H9 (cell line): ENCODE data around the gene CCND3. TPM values are rescaled to one million over a fixed set of nuclear protein-coding genes. Genes with fewer than 3 reads are reported as not detected.

Experiments used
- DNase-seq: peaks from one replicate; pipeline ENCODE4 v3.0.0-alpha.2; 2017
- H2AFZ ChIP-seq: one replicate; pipeline ENCODE4 v1.6.1; 2013; ENCODE audit warnings: mild to moderate bottlenecking, low read length, control low read depth, moderate library complexity
- H2AK5ac ChIP-seq: 2 replicates; pipeline ENCODE4 v1.6.1; 2013; ENCODE audit warnings: low read length, control low read depth, mixed read lengths; ENCODE audit not compliant: insufficient read length
- H2BK120ac ChIP-seq: one replicate; pipeline ENCODE4 v1.6.1; 2013; ENCODE audit warnings: low read depth, mild to moderate bottlenecking, low read length, control low read depth, inconsistent platforms; ENCODE audit not compliant: poor library complexity, severe bottlenecking
- H2BK12ac ChIP-seq: 2 replicates; pipeline ENCODE4 v1.6.1; 2013; ENCODE audit warnings: low read length, control low read depth, mixed read lengths, low read depth; ENCODE audit not compliant: insufficient read length
- H2BK15ac ChIP-seq: 2 replicates; pipeline ENCODE4 v1.6.1; 2013; ENCODE audit warnings: low read depth, low read length, control low read depth
- H2BK20ac ChIP-seq: one replicate; pipeline ENCODE4 v1.6.1; 2013; ENCODE audit warnings: low read depth, mild to moderate bottlenecking, low read length, control low read depth, inconsistent platforms; ENCODE audit not compliant: poor library complexity, severe bottlenecking
- H2BK5ac ChIP-seq: 2 replicates; pipeline ENCODE4 v1.6.1; 2013; ENCODE audit warnings: low read length, control low read depth, mixed read lengths; ENCODE audit not compliant: insufficient read length
- H3K14ac ChIP-seq: 2 replicates; pipeline ENCODE4 v1.6.1; 2013; ENCODE audit warnings: low read length, control low read depth; ENCODE audit not compliant: insufficient read depth
- H3K18ac ChIP-seq: 2 replicates; pipeline ENCODE4 v1.6.1; 2013; ENCODE audit warnings: low read depth, mild to moderate bottlenecking, mixed read lengths, low read length, control low read depth; ENCODE audit not compliant: insufficient read length
- H3K23ac ChIP-seq: 2 replicates; pipeline ENCODE4 v1.6.1; 2013; ENCODE audit warnings: low read length, control low read depth, mixed read lengths, low read depth; ENCODE audit not compliant: insufficient read length
- H3K23me2 ChIP-seq: 2 replicates; pipeline ENCODE4 v1.6.1; 2013; ENCODE audit warnings: low read depth, mild to moderate bottlenecking, mixed read lengths, low read length, control low read depth; ENCODE audit not compliant: insufficient read length, poor library complexity, severe bottlenecking
- H3K27ac ChIP-seq: 2 replicates; pipeline ENCODE4 v1.5.1; 2013; ENCODE audit warnings: low read length, control low read depth, mixed read lengths, low read depth; ENCODE audit not compliant: insufficient read length
- H3K27me3 ChIP-seq: 2 replicates; pipeline ENCODE4 v1.6.1; 2013; ENCODE audit warnings: low read length, control low read depth, inconsistent platforms; ENCODE audit not compliant: insufficient read depth
- H3K4ac ChIP-seq: 2 replicates; pipeline ENCODE4 v1.6.1; 2013; ENCODE audit warnings: low read depth, mild to moderate bottlenecking, control low read depth, inconsistent platforms, low read length, moderate library complexity
- H3K4me1 ChIP-seq: 2 replicates; pipeline ENCODE4 v1.6.1; 2013; ENCODE audit warnings: low read length, control low read depth, inconsistent platforms; ENCODE audit not compliant: insufficient read depth
- H3K4me2 ChIP-seq: 2 replicates; pipeline ENCODE4 v1.6.1; 2013; ENCODE audit warnings: low read length, control low read depth, mixed read lengths; ENCODE audit not compliant: insufficient read length, insufficient read depth
- H3K56ac ChIP-seq: 2 replicates; pipeline ENCODE4 v1.6.1; 2013; ENCODE audit warnings: low read depth, mild to moderate bottlenecking, mixed read lengths, low read length, control low read depth; ENCODE audit not compliant: insufficient read length
- H3K79me1 ChIP-seq: 2 replicates; pipeline ENCODE4 v1.6.1; 2013; ENCODE audit warnings: low read depth, mild to moderate bottlenecking, moderate library complexity, low read length, control low read depth, inconsistent platforms; ENCODE audit not compliant: insufficient read depth, poor library complexity, severe bottlenecking
- H3K79me2 ChIP-seq: 2 replicates; pipeline ENCODE4 v1.6.1; 2013; ENCODE audit warnings: low read length, control low read depth, inconsistent platforms; ENCODE audit not compliant: insufficient read depth
- H3K9ac ChIP-seq: 2 replicates; pipeline ENCODE4 v1.6.1; 2013; ENCODE audit warnings: low read length, control low read depth, mixed read lengths; ENCODE audit not compliant: insufficient read length; ENCODE audit errors: extremely low read depth
- H3K9me3 ChIP-seq: one replicate; pipeline ENCODE4 v1.6.1; 2013; ENCODE audit warnings: low read depth, low read length, inconsistent platforms; ENCODE audit not compliant: control insufficient read depth
- H3T11ph ChIP-seq: one replicate; pipeline ENCODE4 v1.6.1; 2013; ENCODE audit warnings: mild to moderate bottlenecking, low read length, control low read depth, inconsistent platforms
- H4K20me1 ChIP-seq: one replicate; pipeline ENCODE4 v1.6.1; 2013; ENCODE audit not compliant: control insufficient read depth, insufficient read length, insufficient read depth
- H4K5ac ChIP-seq: 2 replicates; pipeline ENCODE4 v1.6.1; 2013; ENCODE audit warnings: low read depth, mild to moderate bottlenecking, mixed read lengths, low read length, control low read depth; ENCODE audit not compliant: insufficient read length
- H4K8ac ChIP-seq: replicated peaks from 2 replicates; pipeline ENCODE4 v1.6.1; 2013; ENCODE audit warnings: low read length, control low read depth, mixed read lengths, low read depth; ENCODE audit not compliant: insufficient read length
- H4K91ac ChIP-seq: 2 replicates; pipeline ENCODE4 v1.6.1; 2013; ENCODE audit warnings: low read depth, mild to moderate bottlenecking, moderate library complexity, mixed read lengths, low read length, control low read depth; ENCODE audit not compliant: insufficient read length
- H3K27ac Mint-ChIP-seq, 3 experiments: 2 replicates in 2 of 3; 3 replicates in 1 of 3; pipeline ENCODE4 v1.8.0; 2020 to 2021; ENCODE audit warnings: mixed read lengths in 3 of 3, mild to moderate bottlenecking in 1 of 3, moderate library complexity in 1 of 3
- H3K27me3 Mint-ChIP-seq: 2 replicates; pipeline ENCODE4 v1.8.0; 2021; ENCODE audit warnings: low read depth, mild to moderate bottlenecking, moderate library complexity, mixed read lengths
- H3K36me3 Mint-ChIP-seq, 3 experiments: 2 replicates in 2 of 3; 3 replicates in 1 of 3; pipeline ENCODE4 v1.8.0; 2020 to 2021; ENCODE audit warnings: low read depth in 3 of 3, mixed read lengths in 3 of 3; ENCODE audit not compliant: insufficient read depth in 1 of 3
- H3K4me1 Mint-ChIP-seq, 2 experiments: 2 replicates each; pipeline ENCODE4 v1.8.0; 2020; ENCODE audit warnings: mixed read lengths in 2 of 2
- H3K4me3 Mint-ChIP-seq, 2 experiments: 2 replicates in 1 of 2; 3 replicates in 1 of 2; pipeline ENCODE4 v1.8.0; 2020 to 2021; ENCODE audit warnings: mild to moderate bottlenecking in 2 of 2, mixed read lengths in 2 of 2, moderate library complexity in 1 of 2
- H3K9me3 Mint-ChIP-seq, 2 experiments: 2 replicates in 1 of 2; 3 replicates in 1 of 2; pipeline ENCODE4 v1.8.0; 2020; ENCODE audit warnings: mild to moderate bottlenecking in 2 of 2, mixed read lengths in 2 of 2, moderate library complexity in 1 of 2
- CTCF ChIP-seq: fragments of 200-600 bp; sonication (generic); conservative IDR thresholded peaks from 3 replicates; pipeline ENCODE4 v1.8.0; 2021; ENCODE audit warnings: antibody characterized with exemption, mild to moderate bottlenecking
- WGBS: extraction: QIAGEN DNeasy Blood & Tissue Kit; methylation state at CpG from one replicate; pipeline ENCODE4 v1.1.7; 2013; ENCODE audit warnings: missing lambda C conversion rate, low lambda C conversion rate, mixed read lengths; ENCODE audit not compliant: insufficient read length; ENCODE audit errors: extremely low coverage; 5-methylcytosine and 5-hydroxymethylcytosine counted together
- total RNA-seq: library from RNA; stranded (reverse); gene quantifications from 2 replicates; pipeline ENCODE4 v1.2.1, GENCODE V29; 2021

Gene CCND3
- total RNA-seq, 1 experiment from 2014 or later, result 24.2 TPM

- WGBS, result no CpG with 5 or more reads among the region's 1 CpG
- Histone ChIP-seq H4K5ac (no peak overlapping the region), H2BK12ac (no peak overlapping the region), H3K56ac (no peak overlapping the region), H3K27me3 (no peaks in the 10 kb centered on the region), H3K79me1 (peaks cover 3% of the 10 kb centered on the region), H3K79me2 (no peaks in the 10 kb centered on the region; the same call in 1 of the 2 replicates), H4K91ac (no peak overlapping the region), H4K20me1 (no peaks in the 10 kb centered on the region), H3K18ac (no peak overlapping the region), H3K27ac (no peak overlapping the region), H3K4ac (no peak overlapping the region), H3K4me2 (no peak overlapping the region), H3K4me1 (no peaks in the 10 kb centered on the region; the same call in 1 of the 2 replicates), H2BK20ac (no peak overlapping the region), H3T11ph (no peak overlapping the region), H2AK5ac (no peak overlapping the region), H2BK120ac (no peak overlapping the region), H3K23ac (no peak overlapping the region), H3K23me2 (no peaks in the 10 kb centered on the region), H2AFZ (no peak overlapping the region), H3K9ac (no peak overlapping the region), H2BK15ac (no peak overlapping the region), H2BK5ac (no peak overlapping the region), H4K8ac (no peak overlapping the region), H3K14ac (no peak overlapping the region), H3K9me3 (no peaks in the 10 kb centered on the region)
- H3K27me3 Mint-ChIP-seq, result no peaks in the 10 kb centered on the region
- H3K4me1 Mint-ChIP-seq, result peaks cover 14 to 15% of the 10 kb centered on the region in 2 experiments
- no peak for DNase-seq
- no peaks in the 10 kb centered on the region for H3K9me3 Mint-ChIP-seq
- no peak overlapping the region for H3K4me3 Mint-ChIP-seq
- TF ChIP-seq CTCF, result no peak
- H3K36me3 Mint-ChIP-seq, result peaks cover 0 to 11% (median 6%) of the 10 kb centered on the region in 3 experiments; a peak in 3 of 7 replicates
- H3K27ac Mint-ChIP-seq, result no peak overlapping the region
These were observed 55.7 kb downstream of the CCND3 start for GRCh38 chr6:41885930-41886329.
